AG08395 (cell line): ENCODE data around the gene UFL1.
"Not testable (repeated sequence)": the region's sequence is repeated elsewhere in the genome, so short reads cannot be mapped to it uniquely, and the experiment has no call there.

Source experiments
- DNase-seq: peaks from one replicate; pipeline ENCODE4 v3.0.0; 2012; ENCODE audit warnings: mixed read lengths, low spot score

Gene UFL1

DNA sequence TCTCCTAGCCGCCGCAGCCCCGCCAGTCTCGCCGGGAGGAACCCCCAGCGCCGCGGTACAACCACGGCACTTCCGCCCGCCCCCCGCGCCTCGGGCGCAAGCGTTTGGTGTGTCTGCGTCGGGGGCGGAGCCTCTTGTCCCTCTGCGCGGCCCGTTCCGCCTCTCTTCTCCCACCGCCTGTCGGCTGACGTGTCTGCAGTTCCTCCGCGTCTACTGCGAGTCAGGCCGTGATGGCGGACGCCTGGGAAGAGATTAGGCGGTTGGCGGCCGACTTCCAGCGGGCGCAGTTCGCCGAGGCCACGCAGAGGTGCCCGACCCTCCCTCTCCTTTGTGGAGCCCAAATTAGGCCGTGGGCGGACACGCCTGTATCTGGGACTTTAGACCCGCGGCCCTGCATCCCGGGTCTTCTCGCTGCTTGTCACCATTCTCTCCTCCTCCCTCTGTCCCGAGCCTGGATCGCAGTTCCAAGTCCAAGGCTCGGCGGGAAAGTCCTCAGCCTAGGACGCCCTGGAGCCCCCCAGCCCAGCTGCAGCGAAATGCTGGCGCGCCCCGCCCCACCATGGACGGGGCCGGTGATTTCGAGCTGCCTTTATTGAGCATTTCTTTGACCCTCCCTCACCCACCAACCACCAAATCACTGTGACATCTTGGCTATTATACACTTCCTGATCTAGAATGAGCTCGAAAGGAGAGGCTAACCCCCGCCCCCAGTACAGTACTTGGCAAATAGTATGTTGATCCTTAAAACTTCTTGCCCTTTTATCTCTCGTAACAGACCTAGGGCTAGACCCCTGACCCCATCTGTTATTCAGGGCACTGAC lies at the start of gene UFL1:
TSS of gene UFL1 (plus strand) at position 163 of the 821 bp plus-strand sequence. CDS start at position 231, 68 bp downstream.
- DNase-seq, result peak; percentile 90

DNA sequence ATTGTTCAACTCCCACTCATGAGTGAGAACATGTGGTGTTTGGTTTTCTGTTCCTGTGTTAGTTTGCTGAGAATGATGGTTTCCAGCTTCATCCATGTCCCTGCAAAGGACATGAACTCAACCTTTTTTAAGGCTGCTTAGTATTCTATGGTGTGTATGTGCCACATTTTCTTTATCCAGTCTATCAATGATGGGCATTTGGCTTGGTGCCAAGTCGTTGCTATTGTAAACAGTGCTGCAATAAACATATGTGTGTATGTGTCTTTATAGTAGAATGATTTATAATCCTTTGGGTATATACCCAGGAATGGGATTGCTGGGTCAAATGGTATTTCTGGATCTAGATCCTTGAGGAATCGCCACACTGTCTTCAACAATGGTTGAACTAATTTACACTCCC lies 49.3 kb upstream of the UFL1 start:
- not testable (repeated sequence) for DNase-seq

GRCh38 chr6:96478695-96479094 lies 42.9 kb upstream of the UFL1 start:
- no peak for DNase-seq

DNA sequence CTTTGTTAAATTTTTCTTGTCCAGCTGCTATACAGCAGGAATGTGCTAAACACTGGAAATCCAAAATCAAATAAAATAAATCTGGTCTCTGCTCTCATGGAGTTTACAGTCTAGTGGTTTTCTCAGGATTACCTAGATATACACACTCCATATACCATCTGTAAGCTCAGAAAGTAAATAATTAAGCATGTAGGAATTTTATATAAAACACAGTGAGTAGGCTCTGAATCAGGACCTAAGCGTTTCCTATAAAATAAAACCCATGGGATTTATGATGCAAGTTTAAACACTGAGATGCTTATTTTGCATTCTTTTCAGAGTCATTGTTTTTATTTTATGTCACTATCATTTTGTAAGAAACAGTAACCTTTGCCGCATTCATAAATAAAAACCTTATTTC lies 29.7 kb upstream of the UFL1 start:
- DNase-seq, result no peak

DNA sequence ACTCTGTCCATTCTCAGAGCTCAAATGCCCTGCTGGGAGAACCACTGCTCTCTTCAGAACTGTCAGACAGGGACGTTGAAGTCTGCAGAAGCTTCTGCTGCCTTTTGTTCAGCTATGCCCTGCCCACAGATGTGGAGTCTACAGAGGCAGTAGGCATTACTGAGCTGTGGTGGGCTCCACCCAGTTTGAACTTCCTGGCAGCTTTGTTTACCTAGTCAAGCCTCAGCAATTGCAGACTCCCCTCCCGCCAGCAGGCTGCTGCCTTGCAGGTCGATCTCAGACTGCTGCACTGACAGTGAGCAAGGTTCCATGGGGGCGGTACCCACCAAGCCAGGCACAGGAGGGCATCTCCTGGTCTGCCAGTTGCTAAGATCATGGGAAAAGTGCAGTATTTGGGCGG lies 21.8 kb upstream of the UFL1 start:
- DNase-seq, result no peak

DNA sequence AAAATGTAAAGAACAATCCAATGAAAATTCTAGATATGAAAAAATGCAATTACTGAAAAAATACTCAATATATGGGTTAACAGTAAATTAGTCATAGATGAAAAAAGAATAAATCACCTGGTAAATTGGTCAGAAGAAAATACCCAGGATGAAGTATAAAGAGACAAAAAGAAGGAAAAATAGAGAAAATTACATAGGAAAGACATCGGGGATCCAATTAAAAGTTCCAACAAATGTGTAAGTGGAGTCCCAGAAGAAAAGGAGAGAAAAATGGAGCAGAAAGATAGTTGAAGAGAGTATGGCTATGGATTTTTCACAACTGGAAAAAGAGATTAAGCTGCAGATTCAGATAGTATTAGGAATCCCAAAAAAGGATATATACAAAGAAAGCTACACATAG lies 18.7 kb upstream of the UFL1 start:
- no peak for DNase-seq

DNA sequence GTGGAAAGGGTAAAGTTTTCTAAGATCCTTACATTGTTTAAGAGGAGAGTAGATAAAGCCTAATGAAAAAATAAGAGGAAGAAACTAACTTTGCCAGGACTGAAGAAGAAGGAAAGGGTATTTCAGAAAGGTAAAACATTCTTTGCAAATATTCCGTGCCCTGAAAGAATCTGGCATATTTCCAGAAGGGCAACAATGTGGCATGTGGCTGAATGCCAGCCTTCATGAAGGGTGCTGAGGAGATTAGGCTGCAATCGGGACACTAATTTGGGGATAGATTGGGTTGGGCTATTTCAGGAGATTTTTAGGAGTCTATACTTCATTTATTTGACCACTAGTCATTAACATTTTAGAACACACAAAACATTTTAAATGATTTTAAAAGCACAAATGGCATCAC lies 16.2 kb upstream of the UFL1 start:
- no peak for DNase-seq

GRCh38 chr6:96509281-96509680 lies 12.3 kb upstream of the UFL1 start:
- DNase-seq, result no peak

DNA sequence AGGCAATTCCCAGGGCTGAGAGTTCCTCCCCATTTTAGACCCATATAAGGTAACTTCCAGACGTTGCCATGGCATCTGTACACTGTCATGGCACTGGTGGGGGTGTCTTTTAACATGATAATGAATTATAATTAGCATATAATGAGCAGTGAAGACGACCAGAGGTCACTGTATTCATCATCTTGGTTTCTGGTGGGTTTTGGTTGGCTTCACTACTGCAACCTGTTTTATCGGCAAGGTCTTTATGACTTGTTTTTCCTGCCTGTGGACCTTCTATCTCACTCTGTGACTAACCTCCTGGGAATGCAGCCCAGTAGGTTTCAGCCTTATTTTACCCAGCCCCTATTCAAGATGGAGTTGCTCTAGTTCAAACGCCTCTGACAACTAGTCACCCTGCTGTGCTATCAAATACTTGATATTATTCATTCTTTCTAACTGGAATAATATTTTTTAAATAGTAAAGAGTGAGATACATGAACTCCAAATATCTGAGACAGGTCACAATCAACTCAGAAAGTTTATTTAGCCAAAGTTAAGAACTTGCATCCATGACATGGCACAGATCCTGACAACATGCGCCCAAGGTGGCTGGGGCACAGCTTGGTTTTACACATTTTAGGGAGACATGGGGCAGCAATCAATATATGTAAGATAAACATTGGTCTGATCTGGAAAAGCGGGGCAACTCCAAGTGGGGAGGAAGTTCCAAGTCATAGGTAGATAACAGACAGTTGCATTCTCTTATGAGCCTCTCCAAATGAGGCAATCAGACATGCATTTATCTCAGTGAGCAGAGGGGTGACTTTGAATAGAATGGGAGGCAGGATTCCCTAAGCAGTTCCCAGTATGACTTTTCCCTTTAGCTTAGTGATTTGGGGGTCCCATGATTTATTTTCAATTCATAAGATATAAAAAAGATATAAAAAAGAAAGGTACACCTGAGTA lies 1.2 kb upstream of the UFL1 start:
- DNase-seq, result no peak

DNA sequence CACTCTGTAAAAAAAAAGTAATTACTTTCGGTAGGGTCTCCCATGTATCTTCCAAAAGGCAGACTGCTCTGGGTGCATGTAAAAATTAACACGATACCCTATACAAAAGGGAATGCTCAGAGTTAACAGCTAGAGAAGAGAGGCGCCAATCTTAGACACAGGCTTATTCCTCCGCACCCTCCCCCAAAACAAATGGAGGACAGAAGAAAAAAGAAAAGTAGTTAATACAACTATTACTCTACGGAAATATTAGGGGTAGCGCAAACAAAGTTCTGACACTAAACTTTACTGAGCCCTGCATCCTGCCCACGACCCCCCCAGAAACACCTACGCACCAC lies 331 bp upstream of the UFL1 start:
- no peak for DNase-seq

DNA sequence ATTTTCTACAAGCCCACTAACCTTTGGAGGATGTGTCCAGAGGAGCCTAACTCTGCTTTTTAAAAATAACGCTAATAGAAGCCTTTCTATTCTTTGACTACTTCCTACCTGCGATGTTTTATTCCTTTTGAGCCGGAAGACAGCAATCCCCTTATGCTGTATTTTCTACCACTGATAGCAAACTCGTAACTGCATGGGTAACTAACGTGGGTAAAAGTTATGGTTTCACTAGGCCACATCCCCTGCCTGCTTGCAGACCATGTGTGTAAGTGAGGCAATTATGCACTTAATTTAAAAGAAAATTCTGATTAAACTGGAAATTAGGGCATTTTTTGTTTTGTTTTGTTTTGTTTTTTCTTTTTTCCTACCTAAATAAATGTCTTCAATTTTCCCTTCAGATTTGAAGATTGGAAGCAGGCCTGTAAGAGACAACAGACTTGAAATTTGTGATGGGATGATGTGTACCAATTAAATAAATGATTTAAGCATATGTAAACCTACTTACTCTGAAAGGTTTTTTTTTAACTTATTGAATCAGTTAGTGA lies 931 bp downstream of the UFL1 start:
- DNase-seq, result peak; percentile 3

- no peak for DNase-seq
These were observed 6.6 kb downstream of the UFL1 start for GRCh38 chr6:96528193-96528592.

DNA sequence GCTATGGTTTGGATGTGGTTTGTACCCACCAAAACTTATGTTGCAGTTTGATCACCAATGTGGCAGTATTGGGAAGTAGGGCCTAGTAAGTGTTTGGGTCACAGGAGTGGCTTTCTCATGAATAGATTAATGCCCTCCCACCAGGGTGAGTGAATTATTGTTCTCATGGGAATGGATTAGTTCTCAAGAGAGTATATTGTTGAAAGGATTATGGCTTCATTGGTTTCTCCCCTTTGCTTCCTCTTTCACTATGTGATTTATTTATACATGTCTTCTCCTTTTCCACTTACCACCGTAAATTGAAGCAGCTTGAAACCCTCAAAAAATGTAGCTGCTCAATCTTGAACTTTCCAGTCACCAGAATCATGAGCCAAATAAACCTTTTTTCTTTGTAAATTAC lies 10.8 kb downstream of the UFL1 start:
- no peak for DNase-seq

DNA sequence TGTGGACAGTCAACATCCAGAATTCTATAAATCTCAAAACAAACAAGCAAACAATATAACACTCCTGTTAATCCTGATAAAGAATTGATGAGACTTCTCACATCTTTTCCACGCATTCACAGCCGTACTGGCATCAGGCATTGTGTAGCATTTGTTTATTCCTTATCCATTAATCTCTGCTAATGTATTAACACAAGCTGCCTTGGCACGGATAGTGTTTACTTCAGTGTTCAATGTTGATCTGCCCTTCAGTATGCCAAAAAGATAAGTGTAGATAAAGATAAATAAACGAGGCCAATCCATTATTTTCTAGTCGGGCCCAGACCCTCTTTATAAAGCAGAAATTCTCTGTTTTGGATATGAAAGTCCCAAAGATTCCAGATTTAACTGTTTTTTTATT lies 16.1 kb downstream of the UFL1 start:
- no peak for DNase-seq

- DNase-seq, result no peak
These were observed 21.1 kb downstream of the UFL1 start for GRCh38 chr6:96542702-96543101.

- no peak for DNase-seq
These were observed 24.3 kb downstream of the UFL1 start for GRCh38 chr6:96545882-96546281.

- DNase-seq, result no peak
These were observed 26.0 kb downstream of the UFL1 start for GRCh38 chr6:96547654-96548053.

DNA sequence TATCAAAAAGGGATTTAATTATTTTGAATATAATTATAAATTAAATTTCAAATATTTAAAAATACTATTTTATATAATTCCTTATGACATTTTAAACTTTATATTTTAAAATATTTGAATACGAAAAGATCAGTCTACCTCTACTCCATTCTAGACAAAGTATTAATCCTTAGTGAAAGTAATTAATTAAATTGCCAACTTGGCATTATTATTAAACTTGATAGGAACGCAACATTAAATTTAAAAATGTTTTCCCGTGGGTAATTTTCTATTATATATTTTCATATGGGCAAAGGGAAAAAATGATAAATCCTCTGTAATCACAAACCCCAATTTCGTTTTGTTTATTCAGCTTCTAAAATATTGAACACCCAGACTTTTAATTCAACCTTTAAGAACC lies 33.0 kb downstream of the UFL1 start:
- no peak for DNase-seq

DNA sequence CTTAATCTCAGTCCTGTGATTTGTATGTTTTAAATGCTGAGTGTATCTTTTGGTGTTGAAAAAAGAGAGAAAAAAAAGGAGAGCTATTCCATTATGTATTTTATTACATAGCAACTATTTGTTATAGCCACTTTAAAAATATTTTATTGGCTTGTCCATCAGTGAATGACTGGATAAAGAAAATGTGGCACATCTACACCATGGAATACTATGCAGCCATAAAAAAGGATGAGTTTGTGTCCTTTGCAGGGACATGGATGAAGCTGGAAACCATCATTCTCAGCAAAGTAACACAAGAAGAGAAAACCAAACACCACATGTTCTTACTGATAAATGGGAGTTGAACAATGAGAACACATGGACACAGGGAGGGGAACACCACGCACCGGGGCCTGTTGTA lies 38.1 kb downstream of the UFL1 start:
- not testable (repeated sequence) for DNase-seq

DNA sequence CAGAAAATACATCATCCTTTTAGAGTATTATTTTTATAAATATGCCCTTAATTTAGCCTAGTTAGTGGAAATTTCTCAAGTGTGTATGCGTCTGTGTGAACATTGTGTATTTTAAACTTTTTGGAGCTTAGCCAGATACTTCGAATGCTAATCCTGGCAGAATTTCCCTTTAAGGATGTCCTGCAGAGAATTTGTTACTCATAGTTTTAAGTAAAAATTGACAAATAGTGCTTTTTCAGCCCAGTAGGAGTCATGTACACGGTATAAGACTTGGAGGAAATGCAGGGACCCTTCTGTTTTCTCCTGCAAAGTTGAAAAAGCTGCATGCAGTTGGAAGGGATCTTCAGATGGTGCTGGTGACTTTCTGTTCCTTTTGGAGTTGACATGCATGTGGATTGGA lies 41.3 kb downstream of the UFL1 start, which contains the start of gene FHL5:
TSS of gene FHL5 (plus strand) at position 243 of the 400 bp plus-strand sequence. CDS start 40,486 bp downstream, outside the sequence.
- DNase-seq, result no peak

GRCh38 chr6:96563853-96564252 lies 42.2 kb downstream of the UFL1 start:
- no peak for DNase-seq

- no peak for DNase-seq
These were observed 48.4 kb downstream of the UFL1 start for GRCh38 chr6:96570053-96570452.

GRCh38 chr6:96571551-96571950 lies 49.9 kb downstream of the UFL1 start:
- no peak for DNase-seq
